ENCODE results near the gene VWA5B2.
A peak's percentile ranks its signal among the peaks of the same experiment; 100 is the strongest.

The VWA5B2 gene

GRCh38 chr3:184230603-184231528 lies 1.5 kb downstream of the VWA5B2 start:
- Histone ChIP-seq H3K4me1 (ENCODE audit: control insufficient read depth, insufficient read depth, low read length) (no peaks in the 10 kb centered on the region), H3K27ac (ENCODE audit: extremely low read depth, low read depth, low read length) (no peak overlapping the region), H3K9me3 (ENCODE audit: control insufficient read depth, insufficient read depth, low read depth, low read length) (no peaks in the 10 kb centered on the region), H3K4me3 (ENCODE audit: low read depth, low read length) (peak overlapping the region; percentile 70), H3K36me3 (ENCODE audit: control insufficient read depth in 2 of 2, insufficient read depth in 1 of 2, low read length in 2 of 2) (no peaks in the 10 kb centered on the region)
- 0 out of 2 replicates have a peak, but pooled peaks have one; percentile 13 for TF ChIP-seq GLIS2 (tag by site-specific recombination; IDR thresholded peaks at IDR 0.05)
- TF ChIP-seq GLIS1 (tag by site-specific recombination; IDR thresholded peaks at IDR 0.05) = 0 out of 2 replicates have a peak, but pooled peaks have one; percentile 7
- no peak for TF ChIP-seq MZF1 (tag by site-specific recombination; IDR thresholded peaks at IDR 0.05; ENCODE audit: borderline replicate concordance)
- TF ChIP-seq ZNF37A (tag by site-specific recombination; IDR thresholded peaks at IDR 0.05) = no peak
- TF ChIP-seq ZSCAN4 (tag by site-specific recombination; IDR thresholded peaks at IDR 0.05) = no peak
- CTCF ChIA-PET = interaction anchor here (0.9 to 1.6 kb wide), 2 partner anchors 19 to 31 kb away, joined by 3 to 5 read pairs; partner anchors contain the start of gene CAMK2N2
- POLR2A ChIA-PET = interaction anchor here (0.6 kb wide), 1 partner anchor 295 kb away, joined by 3 read pairs; no protein-coding TSS in a partner anchor

GRCh38 chr3:184231671-184232070 lies 2.3 kb downstream of the VWA5B2 start:
- ChIA-PET POLR2A (no interaction called here), CTCF (no interaction called here)
- H3K27ac ChIP-seq (ENCODE audit: extremely low read depth, low read depth, low read length) = no peak overlapping the region
- no peaks in the 10 kb centered on the region for H3K4me1 ChIP-seq (ENCODE audit: control insufficient read depth, insufficient read depth, low read length)
- H3K9me3 ChIP-seq (ENCODE audit: control insufficient read depth, insufficient read depth, low read depth, low read length) = no peaks in the 10 kb centered on the region
- H3K36me3 ChIP-seq (ENCODE audit: control insufficient read depth in 2 of 2, insufficient read depth in 1 of 2, low read length in 2 of 2) = no peaks in the 10 kb centered on the region
- no peak overlapping the region for H3K4me3 ChIP-seq (ENCODE audit: low read depth, low read length)
- TF ChIP-seq ZNF280C (tag by site-specific recombination; IDR thresholded peaks at IDR 0.05) = no peak
- TF ChIP-seq EGR2 (tag by site-specific recombination; IDR thresholded peaks at IDR 0.05; ENCODE audit: low read depth) = no peak
- TF ChIP-seq, protein P1, sequence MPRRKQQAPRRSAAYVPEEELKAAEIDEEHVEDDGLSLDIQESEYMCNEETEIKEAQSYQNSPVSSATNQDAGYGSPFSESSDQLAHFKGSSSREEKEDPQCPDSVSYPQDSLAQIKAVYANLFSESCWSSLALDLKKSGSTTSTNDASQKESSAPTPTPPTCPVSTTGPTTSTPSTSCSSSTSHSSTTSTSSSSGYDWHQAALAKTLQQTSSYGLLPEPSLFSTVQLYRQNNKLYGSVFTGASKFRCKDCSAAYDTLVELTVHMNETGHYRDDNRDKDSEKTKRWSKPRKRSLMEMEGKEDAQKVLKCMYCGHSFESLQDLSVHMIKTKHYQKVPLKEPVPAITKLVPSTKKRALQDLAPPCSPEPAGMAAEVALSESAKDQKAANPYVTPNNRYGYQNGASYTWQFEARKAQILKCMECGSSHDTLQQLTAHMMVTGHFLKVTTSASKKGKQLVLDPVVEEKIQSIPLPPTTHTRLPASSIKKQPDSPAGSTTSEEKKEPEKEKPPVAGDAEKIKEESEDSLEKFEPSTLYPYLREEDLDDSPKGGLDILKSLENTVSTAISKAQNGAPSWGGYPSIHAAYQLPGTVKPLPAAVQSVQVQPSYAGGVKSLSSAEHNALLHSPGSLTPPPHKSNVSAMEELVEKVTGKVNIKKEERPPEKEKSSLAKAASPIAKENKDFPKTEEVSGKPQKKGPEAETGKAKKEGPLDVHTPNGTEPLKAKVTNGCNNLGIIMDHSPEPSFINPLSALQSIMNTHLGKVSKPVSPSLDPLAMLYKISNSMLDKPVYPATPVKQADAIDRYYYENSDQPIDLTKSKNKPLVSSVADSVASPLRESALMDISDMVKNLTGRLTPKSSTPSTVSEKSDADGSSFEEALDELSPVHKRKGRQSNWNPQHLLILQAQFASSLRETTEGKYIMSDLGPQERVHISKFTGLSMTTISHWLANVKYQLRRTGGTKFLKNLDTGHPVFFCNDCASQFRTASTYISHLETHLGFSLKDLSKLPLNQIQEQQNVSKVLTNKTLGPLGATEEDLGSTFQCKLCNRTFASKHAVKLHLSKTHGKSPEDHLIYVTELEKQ (tag by site-specific recombination; IDR thresholded peaks at IDR 0.05; ENCODE audit: borderline replicate concordance) = no peak
- no peak for TF ChIP-seq KLF9 (tag by site-specific recombination; IDR thresholded peaks at IDR 0.05; ENCODE audit: low read depth)
- TF ChIP-seq MZF1 (tag by site-specific recombination; IDR thresholded peaks at IDR 0.05; ENCODE audit: borderline replicate concordance) = no peak
- no peak for TF ChIP-seq ZFP37 (tag by site-specific recombination; IDR thresholded peaks at IDR 0.05)
- no peak for TF ChIP-seq INSM2 (tag by site-specific recombination; IDR thresholded peaks at IDR 0.05)
- TF ChIP-seq ZXDB (tag by site-specific recombination; IDR thresholded peaks at IDR 0.05) = no peak
- TF ChIP-seq, protein P2, sequence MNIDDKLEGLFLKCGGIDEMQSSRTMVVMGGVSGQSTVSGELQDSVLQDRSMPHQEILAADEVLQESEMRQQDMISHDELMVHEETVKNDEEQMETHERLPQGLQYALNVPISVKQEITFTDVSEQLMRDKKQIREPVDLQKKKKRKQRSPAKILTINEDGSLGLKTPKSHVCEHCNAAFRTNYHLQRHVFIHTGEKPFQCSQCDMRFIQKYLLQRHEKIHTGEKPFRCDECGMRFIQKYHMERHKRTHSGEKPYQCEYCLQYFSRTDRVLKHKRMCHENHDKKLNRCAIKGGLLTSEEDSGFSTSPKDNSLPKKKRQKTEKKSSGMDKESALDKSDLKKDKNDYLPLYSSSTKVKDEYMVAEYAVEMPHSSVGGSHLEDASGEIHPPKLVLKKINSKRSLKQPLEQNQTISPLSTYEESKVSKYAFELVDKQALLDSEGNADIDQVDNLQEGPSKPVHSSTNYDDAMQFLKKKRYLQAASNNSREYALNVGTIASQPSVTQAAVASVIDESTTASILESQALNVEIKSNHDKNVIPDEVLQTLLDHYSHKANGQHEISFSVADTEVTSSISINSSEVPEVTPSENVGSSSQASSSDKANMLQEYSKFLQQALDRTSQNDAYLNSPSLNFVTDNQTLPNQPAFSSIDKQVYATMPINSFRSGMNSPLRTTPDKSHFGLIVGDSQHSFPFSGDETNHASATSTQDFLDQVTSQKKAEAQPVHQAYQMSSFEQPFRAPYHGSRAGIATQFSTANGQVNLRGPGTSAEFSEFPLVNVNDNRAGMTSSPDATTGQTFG (tag by site-specific recombination; IDR thresholded peaks at IDR 0.05; ENCODE audit: borderline replicate concordance) = no peak
- TF ChIP-seq ZIC2 (tag by site-specific recombination; IDR thresholded peaks at IDR 0.05) = no peak
- TF ChIP-seq ZNF37A (tag by site-specific recombination; IDR thresholded peaks at IDR 0.05) = no peak
- TF ChIP-seq ZNF704 (tag by site-specific recombination; IDR thresholded peaks at IDR 0.05) = no peak
- TF ChIP-seq ZNF624 (tag by site-specific recombination; IDR thresholded peaks at IDR 0.05) = no peak
- TF ChIP-seq, protein P3, sequence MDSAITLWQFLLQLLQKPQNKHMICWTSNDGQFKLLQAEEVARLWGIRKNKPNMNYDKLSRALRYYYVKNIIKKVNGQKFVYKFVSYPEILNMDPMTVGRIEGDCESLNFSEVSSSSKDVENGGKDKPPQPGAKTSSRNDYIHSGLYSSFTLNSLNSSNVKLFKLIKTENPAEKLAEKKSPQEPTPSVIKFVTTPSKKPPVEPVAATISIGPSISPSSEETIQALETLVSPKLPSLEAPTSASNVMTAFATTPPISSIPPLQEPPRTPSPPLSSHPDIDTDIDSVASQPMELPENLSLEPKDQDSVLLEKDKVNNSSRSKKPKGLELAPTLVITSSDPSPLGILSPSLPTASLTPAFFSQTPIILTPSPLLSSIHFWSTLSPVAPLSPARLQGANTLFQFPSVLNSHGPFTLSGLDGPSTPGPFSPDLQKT (IDR thresholded peaks at IDR 0.05; ENCODE audit: borderline replicate concordance, low read depth, low read length) = no peak
- TF ChIP-seq ZNF423 (tag by site-specific recombination; IDR thresholded peaks at IDR 0.05) = no peak

Data from HEK293 (cell line).